Measurements from ENCODE around the gene ADAMTS2. TPM values are rescaled to one million over a fixed set of nuclear protein-coding genes. Genes with fewer than 3 reads are reported as not detected.

Gene ADAMTS2
- total and polyA plus RNA-seq, 2 of the 8 experiments (the other 6 are each of a cell fraction or from before 2014, with no cell fraction given) = 6.6 to 7.3 TPM

DNA sequence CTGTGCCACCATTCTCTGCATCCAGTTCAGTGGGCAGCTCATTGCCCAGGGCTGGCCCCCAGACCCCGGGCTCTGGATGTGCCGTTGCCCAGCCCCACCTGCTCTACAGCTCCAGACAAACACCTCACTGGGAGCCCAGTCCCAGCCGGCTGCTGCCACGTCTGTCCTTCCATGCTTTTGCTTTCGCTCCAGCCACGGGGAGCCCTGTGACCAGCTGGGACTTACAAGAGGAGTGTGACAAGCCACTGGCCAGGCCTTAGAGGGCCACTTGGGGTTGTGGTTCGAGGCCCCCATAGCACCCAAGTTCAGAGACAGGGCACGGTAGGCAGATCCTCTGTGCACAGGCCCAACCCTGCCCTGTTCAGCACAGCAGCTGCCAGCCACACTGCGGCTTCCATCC lies 142.0 kb downstream of the ADAMTS2 start:
- Histone ChIP-seq H2BK20ac (ENCODE audit: low read length) (no peak overlapping the region), H3K56ac (replicated peaks; ENCODE audit: insufficient read length, low read depth, low read length) (no peak overlapping the region), H4K91ac (replicated peaks; ENCODE audit: insufficient read length, low read length) (no peak overlapping the region), H3K79me1 (ENCODE audit: low read depth, low read length) (no peaks in the 10 kb centered on the region), H3K79me2 (ENCODE audit: control insufficient read depth in 1 of 2, insufficient read depth in 2 of 2, low read length in 2 of 2) (no peaks in the 10 kb centered on the region), H3K23me2 (ENCODE audit: low read depth, low read length) (no peaks in the 10 kb centered on the region), H3K27me3 (replicated peaks in 1 of 4; ENCODE audit: control insufficient read depth in 3 of 4, extremely low read depth in 1 of 4, insufficient read depth in 3 of 4, low read length in 3 of 4) (no peaks in the 10 kb centered on the region), H3K23ac (ENCODE audit: insufficient read length) (no peak overlapping the region), H2BK120ac (replicated peaks; ENCODE audit: low read depth, low read length) (no peak overlapping the region), H2BK12ac (ENCODE audit: low read depth, low read length) (no peak overlapping the region), H2AFZ (ENCODE audit: low read length) (no peak overlapping the region), H3K9me3 (ENCODE audit: insufficient read depth in 2 of 2, low read depth in 1 of 2, low read length in 1 of 2) (no peaks in the 10 kb centered on the region), H3K9ac (replicated peaks in 1 of 4; ENCODE audit: extremely low read depth in 1 of 4, low read depth in 3 of 4, low read length in 3 of 4) (no peak overlapping the region), H2BK15ac (ENCODE audit: low read length) (no peak overlapping the region), H4K8ac (ENCODE audit: extremely low read depth, insufficient read depth, low read length) (no peak overlapping the region), H4K20me1 (replicated peaks in 1 of 2; ENCODE audit: control insufficient read depth in 1 of 2, insufficient read depth in 2 of 2, low read length in 2 of 2) (no peaks in the 10 kb centered on the region), H3K4me2 (ENCODE audit: insufficient read depth in 1 of 2, low read depth in 2 of 2, low read length in 2 of 2) (no peak overlapping the region), H3K14ac (ENCODE audit: insufficient read length) (no peak overlapping the region), H3K4me1 (replicated peaks in 1 of 4; ENCODE audit: control insufficient read depth in 3 of 4, insufficient read depth in 4 of 4, low read length in 3 of 4) (peaks cover 0 to 2% (median 0%) of the 10 kb centered on the region in 4 experiments; a peak in 2 of 7 replicates), H3K4ac (replicated peaks; ENCODE audit: insufficient read length, low read depth, low read length) (no peak overlapping the region), H3K4me3 (ENCODE audit: extremely low read depth in 1 of 4, insufficient read depth in 2 of 4, low read depth in 3 of 4, low read length in 4 of 4) (no peak overlapping the region), H2AK5ac (ENCODE audit: low read depth, low read length) (no peak overlapping the region), H2BK5ac (ENCODE audit: low read depth, low read length) (no peak overlapping the region), H3K27ac (ENCODE audit: low read depth, low read length) (no peak overlapping the region), H4K5ac (ENCODE audit: insufficient read length, low read depth, low read length) (no peak overlapping the region), H3K36me3 (ENCODE audit: control insufficient read depth in 2 of 4, insufficient read depth in 4 of 4, low read length in 3 of 4) (no peaks in the 10 kb centered on the region), H3K18ac (ENCODE audit: extremely low read depth, low read length) (no peak overlapping the region)
- 89% methylated on average over 9 of the region's 9 CpGs; no CpG with 5 or more reads in 1 of the 2 experiments for WGBS, 2 experiments (ENCODE audit: extremely low coverage in 1 of 2, insufficient coverage in 1 of 2, insufficient read length in 1 of 2, insufficient replicate concordance in 2 of 2, low coverage in 1 of 2, low lambda C conversion rate in 2 of 2, missing lambda C conversion rate in 1 of 2)
- CTCF ChIA-PET (ENCODE audit: partially characterized antibody) = interaction anchor here (0.8 to 1.3 kb wide), 5 partner anchors 8 to 290 kb away, joined by 3 to 4 read pairs (median 3); no protein-coding TSS in a partner anchor
- no peak for TF ChIP-seq ASH2L (IDR thresholded peaks at IDR 0.05; ENCODE audit: low read length)
- TF ChIP-seq, protein P1, sequence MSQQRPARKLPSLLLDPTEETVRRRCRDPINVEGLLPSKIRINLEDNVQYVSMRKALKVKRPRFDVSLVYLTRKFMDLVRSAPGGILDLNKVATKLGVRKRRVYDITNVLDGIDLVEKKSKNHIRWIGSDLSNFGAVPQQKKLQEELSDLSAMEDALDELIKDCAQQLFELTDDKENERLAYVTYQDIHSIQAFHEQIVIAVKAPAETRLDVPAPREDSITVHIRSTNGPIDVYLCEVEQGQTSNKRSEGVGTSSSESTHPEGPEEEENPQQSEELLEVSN (IDR thresholded peaks at IDR 0.05) = no peak
- no peak for TF ChIP-seq TAF1 (IDR thresholded peaks at IDR 0.05; ENCODE audit: low read depth, low read length)
- no peak for TF ChIP-seq RFX5 (IDR thresholded peaks at IDR 0.05; ENCODE audit: borderline replicate concordance, low read depth, low read length)
- no peak for TF ChIP-seq CBX5 (IDR thresholded peaks at IDR 0.05; ENCODE audit: low read depth, low read length)
- TF ChIP-seq POLR2AphosphoS5 (IDR thresholded peaks at IDR 0.05; ENCODE audit: low read depth, low read length) = no peak
- POLR2A ChIA-PET (ENCODE audit: partially characterized antibody) = interaction anchor here (1.0 kb wide), 1 partner anchor 18 kb away, joined by 3 read pairs; no protein-coding TSS in a partner anchor
- no peak for DNase-seq (ENCODE audit: low read depth in 1 of 2, low spot score in 2 of 2)
- no peak for FAIRE-seq
